ENCODE data around the gene USP48. TPM values are rescaled to one million over a fixed set of nuclear protein-coding genes. Genes with fewer than 3 reads are reported as not detected.

Gene USP48
- total RNA-seq, 4 donors from 2014 or later, result 23.5 to 51.9 (median 39.7) TPM

DNA sequence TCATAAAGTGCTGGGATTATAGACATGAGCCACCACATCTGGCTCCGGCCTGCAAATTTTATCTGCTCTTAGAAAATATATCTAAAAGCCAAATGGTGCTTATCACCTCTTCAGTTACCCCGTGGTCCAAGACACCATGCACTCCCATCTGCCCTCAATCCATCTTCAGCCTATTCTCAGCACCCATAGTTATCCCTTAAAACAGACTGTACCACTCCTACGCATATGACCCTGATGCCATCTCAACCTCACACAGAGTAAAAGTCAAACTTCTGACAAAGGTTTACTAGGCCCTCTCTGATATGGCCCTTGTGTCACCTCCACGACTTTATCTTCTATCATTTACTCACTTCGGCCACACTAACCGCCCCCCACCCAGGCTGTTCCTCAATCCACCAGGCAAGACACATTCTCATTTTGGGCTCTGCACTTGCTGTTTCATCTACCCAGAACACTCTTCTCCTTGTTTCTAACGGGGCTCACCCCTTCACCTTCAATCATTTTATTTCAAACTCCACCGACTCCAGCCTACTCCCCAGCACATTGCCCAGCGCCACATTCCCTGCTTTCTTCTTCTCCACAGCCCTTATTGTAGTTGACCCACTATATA lies 33.0 kb downstream of the USP48 start:
- intact Hi-C loops (cut with DNase I), result no loop called here
- H3K27me3 ChIP-seq, result no peaks in the 10 kb centered on the region

GRCh38 chr1:21749109-21749508 lies 33.8 kb downstream of the USP48 start:
- no peak overlapping the region for H3K27ac ChIP-seq
- H3K4me3 ChIP-seq, result no peak overlapping the region
- peaks cover 6 to 100% (median 20%) of the 10 kb centered on the region in 3 donors for H3K36me3 ChIP-seq
- no peak for DNase-seq
- WGBS, 2 donors, result 76 to 78% methylated on average over 3 of the region's 3 CpGs
- H3K27me3 ChIP-seq, result no peaks in the 10 kb centered on the region
- no peaks in the 10 kb centered on the region for H3K4me1 ChIP-seq
- TF ChIP-seq, protein P1, sequence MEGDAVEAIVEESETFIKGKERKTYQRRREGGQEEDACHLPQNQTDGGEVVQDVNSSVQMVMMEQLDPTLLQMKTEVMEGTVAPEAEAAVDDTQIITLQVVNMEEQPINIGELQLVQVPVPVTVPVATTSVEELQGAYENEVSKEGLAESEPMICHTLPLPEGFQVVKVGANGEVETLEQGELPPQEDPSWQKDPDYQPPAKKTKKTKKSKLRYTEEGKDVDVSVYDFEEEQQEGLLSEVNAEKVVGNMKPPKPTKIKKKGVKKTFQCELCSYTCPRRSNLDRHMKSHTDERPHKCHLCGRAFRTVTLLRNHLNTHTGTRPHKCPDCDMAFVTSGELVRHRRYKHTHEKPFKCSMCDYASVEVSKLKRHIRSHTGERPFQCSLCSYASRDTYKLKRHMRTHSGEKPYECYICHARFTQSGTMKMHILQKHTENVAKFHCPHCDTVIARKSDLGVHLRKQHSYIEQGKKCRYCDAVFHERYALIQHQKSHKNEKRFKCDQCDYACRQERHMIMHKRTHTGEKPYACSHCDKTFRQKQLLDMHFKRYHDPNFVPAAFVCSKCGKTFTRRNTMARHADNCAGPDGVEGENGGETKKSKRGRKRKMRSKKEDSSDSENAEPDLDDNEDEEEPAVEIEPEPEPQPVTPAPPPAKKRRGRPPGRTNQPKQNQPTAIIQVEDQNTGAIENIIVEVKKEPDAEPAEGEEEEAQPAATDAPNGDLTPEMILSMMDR (IDR thresholded peaks at IDR 0.05), result no peak
- no peak for TF ChIP-seq POLR2A (IDR thresholded peaks at IDR 0.05)
- no peaks in the 10 kb centered on the region for H3K9me3 ChIP-seq
- intact Hi-C loops (cut with DNase I), result no loop called here

More for the DNA sequence above, 33.0 kb downstream of the USP48 start:
- TF ChIP-seq, protein P1 (IDR thresholded peaks at IDR 0.05), result no peak
- TF ChIP-seq POLR2A (IDR thresholded peaks at IDR 0.05), result no peak
- Histone ChIP-seq H3K4me1 (no peaks in the 10 kb centered on the region), H3K9me3 (no peaks in the 10 kb centered on the region), H3K4me3 (no peak overlapping the region), H3K27ac (no peak overlapping the region), H3K36me3 (peaks cover 12 to 100% (median 21%) of the 10 kb centered on the region in 3 donors)
- WGBS, 2 donors, result 73 to 81% methylated on average over 9 of the region's 9 CpGs
- DNase-seq, result no peak

- H3K4me3 ChIP-seq, result no peak overlapping the region
- DNase-seq, result no peak
- TF ChIP-seq, protein P1 (IDR thresholded peaks at IDR 0.05), result no peak
- TF ChIP-seq POLR2A (IDR thresholded peaks at IDR 0.05), result no peak
- WGBS, 2 donors, result 93 to 95% methylated on average over 2 of the region's 2 CpGs
- H3K4me1 ChIP-seq, result no peaks in the 10 kb centered on the region
- intact Hi-C loops (cut with DNase I), result no loop called here
- H3K27me3 ChIP-seq, result no peaks in the 10 kb centered on the region
- H3K36me3 ChIP-seq, result peaks cover 0 to 87% (median 0%) of the 10 kb centered on the region in 3 donors
- H3K9me3 ChIP-seq, result no peaks in the 10 kb centered on the region
- H3K27ac ChIP-seq, result no peak overlapping the region
Measured at GRCh38 chr1:21743476-21743875, 39.5 kb downstream of the USP48 start.

DNA sequence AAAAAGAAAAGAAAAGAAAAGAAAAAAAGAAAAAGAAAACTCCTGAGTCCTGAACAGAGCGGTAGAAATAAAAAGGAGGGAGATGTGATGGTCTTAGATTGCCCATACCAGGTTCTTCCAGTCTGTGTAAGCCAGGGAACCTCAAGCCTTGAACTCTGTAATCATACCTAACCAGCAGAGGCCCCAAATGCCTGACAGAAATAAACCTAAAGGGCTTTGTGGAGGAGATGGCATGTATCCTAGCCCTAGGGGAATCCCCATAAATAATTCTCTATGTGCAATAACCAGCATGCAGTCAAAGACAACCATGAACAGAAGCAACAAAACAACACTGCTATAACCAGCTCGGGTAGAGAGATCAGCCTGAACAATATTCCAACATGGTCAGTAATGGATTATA lies 40.4 kb downstream of the USP48 start:
- no peaks in the 10 kb centered on the region for H3K27me3 ChIP-seq
- H3K36me3 ChIP-seq, result peaks cover 0 to 85% (median 0%) of the 10 kb centered on the region in 3 donors
- no peak overlapping the region for H3K27ac ChIP-seq
- no peak for DNase-seq
- no peaks in the 10 kb centered on the region for H3K4me1 ChIP-seq
- no peak overlapping the region for H3K4me3 ChIP-seq
- no peaks in the 10 kb centered on the region for H3K9me3 ChIP-seq
- TF ChIP-seq, protein P1 (IDR thresholded peaks at IDR 0.05), result no peak
- TF ChIP-seq POLR2A (IDR thresholded peaks at IDR 0.05), result no peak
- intact Hi-C loops (cut with DNase I), result no loop called here
- 84 to 92% methylated on average over 2 of the region's 2 CpGs for WGBS, 2 donors

DNA sequence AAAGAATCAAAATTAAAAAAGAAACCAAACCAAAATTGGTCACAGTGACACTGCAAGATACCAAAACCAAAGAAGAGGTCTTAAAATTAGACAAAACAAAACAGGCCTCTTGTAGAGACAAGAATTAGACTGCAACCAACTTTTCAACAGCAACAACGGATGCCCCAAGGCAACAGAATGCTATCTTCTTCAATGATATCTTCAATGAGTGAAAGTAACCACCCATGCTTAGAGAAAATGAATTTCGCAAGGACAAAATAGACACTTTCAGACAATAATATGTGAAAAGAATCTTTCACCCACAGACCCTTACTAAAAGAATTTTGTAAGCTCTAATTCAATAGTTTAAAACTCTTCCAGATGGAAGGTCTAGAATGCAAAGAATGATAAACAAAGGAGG lies 41.7 kb downstream of the USP48 start:
- Histone ChIP-seq H3K27ac (no peak overlapping the region), H3K9me3 (no peaks in the 10 kb centered on the region), H3K27me3 (no peaks in the 10 kb centered on the region), H3K36me3 (peaks cover 0 to 80% (median 0%) of the 10 kb centered on the region in 3 donors), H3K4me3 (no peak overlapping the region), H3K4me1 (no peaks in the 10 kb centered on the region)
- no peak for DNase-seq
- intact Hi-C loops (cut with DNase I), result no loop called here
- 92 to 95% methylated on average over 2 of the region's 2 CpGs for WGBS, 2 donors
- TF ChIP-seq, protein P1 (IDR thresholded peaks at IDR 0.05), result no peak
- no peak for TF ChIP-seq POLR2A (IDR thresholded peaks at IDR 0.05)

Data from esophagus squamous epithelium (tissue), 5 donors.